Stimulated activated CD8-positive, alpha-beta memory T cell treated with anti-CD3 and anti-CD28 coated beads, Interleukin-4, amount 100 ng/mL, for 1 hour (primary cell): ENCODE data around the gene CRLF1.
A peak's percentile ranks its signal among the peaks of the same experiment; 100 is the strongest.

Source experiments
- DNase-seq, 2 donors: peaks; one replicate each; pipeline ENCODE4 v3.0.0-alpha.2; 2020; ENCODE audit warnings: low read depth in 2 of 2, low spot score in 1 of 2

The CRLF1 gene

GRCh38 chr19:18559685-18560084 is 46.9 kb downstream of the CRLF1 start:
- DNase-seq: no peak

GRCh38 chr19:18558604-18559003 is 48.0 kb downstream of the CRLF1 start:
- no peak for DNase-seq

GRCh38 chr19:18558202-18558555 is 48.4 kb downstream of the CRLF1 start:
- DNase-seq: no peak

DNA sequence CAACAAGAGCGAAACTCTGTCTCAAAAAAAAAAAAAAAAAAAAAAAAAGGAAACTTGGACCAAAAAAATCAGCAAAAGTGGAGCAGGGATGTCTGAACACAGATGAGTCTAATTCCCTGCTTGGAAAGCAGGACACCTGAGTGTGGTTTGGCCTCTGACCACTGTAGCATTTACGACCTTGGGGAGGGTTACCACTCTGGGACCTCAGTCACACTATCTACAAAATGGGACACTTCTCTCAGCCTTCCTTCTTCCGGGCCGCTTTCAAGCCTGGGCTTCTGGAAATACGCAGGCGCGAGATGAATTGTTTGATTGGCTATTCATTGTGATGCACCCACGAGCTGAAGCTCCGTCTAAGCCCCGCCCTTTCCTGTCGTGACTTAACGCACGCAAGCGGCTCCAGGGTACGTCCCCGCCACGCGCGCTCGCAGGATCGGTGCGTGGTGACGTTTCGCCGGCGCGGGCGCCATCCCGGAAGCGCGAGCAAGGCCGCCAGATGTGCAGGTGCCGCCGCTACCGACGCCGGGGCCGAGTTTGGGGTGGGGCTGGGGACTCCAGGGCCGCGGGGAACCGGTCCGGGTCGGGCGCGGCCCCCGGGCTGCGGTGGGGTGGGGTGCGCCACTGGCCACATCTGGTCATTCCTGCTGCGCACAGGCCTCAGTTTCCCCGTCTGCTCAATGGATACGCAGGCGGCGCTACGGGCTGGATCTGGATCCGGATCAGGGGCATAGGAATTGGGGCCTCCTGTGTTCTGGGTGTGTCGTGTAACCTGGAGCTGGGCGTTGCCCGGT is 49.0 kb downstream of the CRLF1 start, which contains the start of gene KXD1:
KXD1 (plus strand) TSS at position 460 of the 791 bp plus-strand sequence. CDS start 4,187 bp downstream, outside the sequence.
- peak; percentile 95 to 96 for DNase-seq

DNA sequence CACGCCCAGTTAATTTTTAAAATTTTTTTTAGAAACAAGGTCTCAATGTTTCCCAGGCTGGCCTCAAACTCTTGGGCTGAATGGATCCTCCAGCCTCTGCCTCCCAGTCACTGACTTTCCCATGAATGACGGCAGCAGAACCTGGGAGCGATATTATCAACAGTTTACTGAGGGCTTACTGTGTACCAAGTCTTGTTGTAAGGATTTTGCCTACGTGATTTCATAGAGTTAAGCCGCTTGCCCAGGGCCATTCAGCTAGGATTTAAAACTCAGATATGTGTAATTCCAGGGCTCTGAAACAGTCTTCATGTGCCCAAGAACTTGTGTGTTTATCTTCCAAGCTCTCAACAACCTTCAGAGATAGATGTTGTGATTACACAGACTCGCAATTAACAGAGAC is 55.0 kb downstream of the CRLF1 start:
- DNase-seq: no peak

GRCh38 chr19:18543814-18544475 is 62.7 kb downstream of the CRLF1 start:
- peak in 1 of 2 donors; percentile 38 for DNase-seq
